Measurements from ENCODE around the gene NAT14.

NAT14 gene

DNA sequence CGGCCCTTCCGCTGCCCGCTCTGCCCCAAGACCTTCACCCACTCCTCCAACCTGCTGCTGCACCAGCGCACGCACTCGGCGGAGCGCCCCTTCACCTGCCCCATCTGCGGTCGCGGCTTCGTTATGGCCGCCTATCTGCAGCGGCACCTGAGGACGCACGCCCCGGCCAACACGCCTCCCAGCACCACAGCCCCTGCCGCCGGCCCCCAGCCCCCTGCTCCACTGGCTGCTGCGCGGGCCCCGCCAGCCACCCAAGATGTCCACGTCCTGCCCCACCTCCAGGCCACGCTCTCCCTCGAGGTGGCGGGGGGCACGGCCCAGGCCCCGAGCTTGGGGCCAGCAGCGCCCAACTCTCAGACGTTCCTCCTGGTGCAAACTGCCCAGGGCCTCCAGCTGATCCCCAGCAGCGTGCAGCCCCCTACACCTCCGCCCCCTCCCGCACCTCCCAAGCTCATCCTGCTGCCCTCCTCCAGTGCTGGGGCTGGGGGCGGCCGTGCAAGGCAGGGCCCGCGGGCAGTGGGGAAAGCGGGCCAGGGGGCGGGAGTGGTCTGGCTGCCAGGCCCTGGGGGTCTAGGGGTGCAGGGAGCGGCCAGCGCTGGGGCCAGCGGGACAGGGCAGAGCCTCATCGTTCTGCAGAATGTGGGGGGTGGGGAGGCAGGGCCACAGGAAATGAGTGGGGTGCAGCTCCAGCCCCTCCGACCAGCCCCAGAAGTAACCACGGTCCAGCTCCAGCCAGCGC, 1.9 kb upstream of the NAT14 start:
- no peak overlapping the region for H3K4me3 ChIP-seq (ENCODE audit: low read length)
- no peak for DNase-seq (ENCODE audit: low read depth)
- no peak for TF ChIP-seq CTCF (IDR thresholded peaks at IDR 0.05; ENCODE audit: insufficient read depth, low read depth, low read length, missing control alignments)

DNA sequence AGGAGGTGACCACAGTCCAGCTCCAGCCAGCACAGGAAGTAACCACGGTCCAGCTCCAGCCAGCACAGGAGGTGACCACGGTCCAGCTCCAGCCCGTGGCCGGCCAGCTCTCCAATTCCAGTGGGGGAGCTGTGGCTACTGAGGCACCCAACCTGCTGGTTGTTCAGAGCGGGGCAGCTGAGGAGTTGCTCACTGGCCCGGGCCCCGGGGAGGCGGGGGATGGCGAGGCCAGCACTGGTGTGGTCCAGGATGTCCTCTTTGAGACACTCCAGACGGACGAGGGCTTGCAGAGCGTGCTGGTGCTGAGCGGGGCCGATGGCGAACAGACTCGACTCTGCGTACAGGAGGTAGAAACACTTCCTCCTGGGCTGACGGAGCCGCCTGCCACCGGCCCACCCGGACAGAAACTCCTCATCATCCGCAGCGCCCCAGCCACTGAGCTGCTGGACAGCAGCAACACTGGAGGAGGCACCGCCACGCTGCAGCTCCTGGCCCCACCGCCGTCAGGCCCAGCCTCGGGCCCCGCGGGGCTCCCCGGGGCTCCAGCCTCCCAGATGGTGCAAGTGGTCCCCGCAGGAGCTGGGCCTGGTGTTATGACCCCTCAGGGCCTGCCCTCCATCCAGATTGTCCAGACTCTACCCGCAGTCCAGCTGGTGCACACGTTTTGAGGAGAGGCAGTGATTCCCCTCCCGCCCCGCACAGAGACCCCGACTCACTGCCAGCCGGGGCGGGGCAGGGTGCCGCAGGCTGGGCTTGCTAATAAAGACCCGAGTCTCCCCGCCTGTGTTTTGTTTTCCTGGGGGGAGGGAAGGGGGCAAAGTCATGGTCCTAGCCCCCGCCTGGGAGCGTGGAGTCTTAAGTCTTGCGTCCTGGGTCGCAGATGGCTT, 1.0 kb upstream of the NAT14 start:
- TF ChIP-seq CTCF (IDR thresholded peaks at IDR 0.05; ENCODE audit: insufficient read depth, low read depth, low read length, missing control alignments): no peak
- H3K4me3 ChIP-seq (ENCODE audit: low read length): peak overlapping the region; percentile 69

GRCh38 chr19:55485439-55486011, 537 bp downstream of the NAT14 start:
- no peak for DNase-seq (ENCODE audit: low read depth)
- no peak for TF ChIP-seq CTCF (IDR thresholded peaks at IDR 0.05; ENCODE audit: insufficient read depth, low read depth, low read length, missing control alignments)
- peak overlapping the region; percentile 69 for H3K4me3 ChIP-seq (ENCODE audit: low read length)

More for the DNA sequence above, 1.0 kb upstream of the NAT14 start:
- no peak for DNase-seq (ENCODE audit: low read depth)

- no peak for TF ChIP-seq CTCF (IDR thresholded peaks at IDR 0.05; ENCODE audit: insufficient read depth, low read depth, low read length, missing control alignments)
- DNase-seq (ENCODE audit: low read depth): no peak
- H3K4me3 ChIP-seq (ENCODE audit: low read length): no peak overlapping the region
Measured at GRCh38 chr19:55486043-55486970, 1.3 kb downstream of the NAT14 start.

DNA sequence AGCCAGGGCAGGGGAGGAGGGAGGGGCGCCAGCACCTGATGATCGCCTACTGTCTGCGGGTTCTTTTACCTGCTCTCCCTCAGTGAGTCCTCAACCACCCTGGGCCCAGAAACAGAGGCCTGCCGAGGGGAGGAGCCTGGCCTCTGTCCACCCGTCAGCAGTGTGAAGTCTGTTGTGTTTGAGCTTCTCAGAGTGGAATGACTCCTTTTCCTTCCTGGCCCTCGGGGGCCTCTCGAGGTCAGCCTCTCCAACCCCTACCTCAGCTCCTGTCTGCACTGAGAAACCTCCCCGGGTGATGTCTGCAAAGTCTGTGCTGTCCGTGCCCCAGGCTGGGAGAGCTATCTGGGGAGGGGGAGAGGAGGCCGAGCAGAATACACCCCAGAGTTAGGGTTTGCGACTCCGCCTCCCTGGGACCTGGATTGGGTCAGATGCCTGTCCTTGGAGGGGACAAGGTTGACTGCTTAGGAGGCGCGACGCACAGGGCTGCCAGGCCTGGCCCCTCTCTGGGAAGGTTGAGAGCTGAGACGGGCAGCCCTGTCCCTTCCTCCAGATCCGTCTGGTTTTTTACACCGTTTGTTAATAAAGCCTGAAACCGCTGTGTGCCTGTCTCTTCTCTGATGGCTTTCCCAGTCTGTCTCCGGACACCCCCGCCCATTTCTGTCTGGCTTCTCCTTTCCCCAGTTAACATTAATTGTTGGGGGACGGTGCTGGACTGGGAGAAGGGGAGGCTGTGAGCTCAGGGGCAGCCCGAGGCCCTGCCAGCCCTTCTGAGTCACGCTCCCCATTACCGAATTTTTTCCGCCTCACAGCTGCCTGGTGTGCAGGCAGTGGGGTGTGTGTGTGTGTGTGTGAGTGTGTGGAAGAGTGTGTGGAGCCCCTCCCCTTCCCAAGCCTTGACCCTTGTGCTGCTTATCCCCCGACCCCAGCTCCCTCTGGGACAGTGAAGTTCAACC, 2.3 kb downstream of the NAT14 start:
- H3K4me3 ChIP-seq (ENCODE audit: low read length): no peak overlapping the region
- no peak for TF ChIP-seq CTCF (IDR thresholded peaks at IDR 0.05; ENCODE audit: insufficient read depth, low read depth, low read length, missing control alignments)
- peak; percentile 87 for DNase-seq (ENCODE audit: low read depth)
